ENCODE data around the gene CCBE1. TPM values are rescaled to one million over a fixed set of nuclear protein-coding genes. Genes with fewer than 3 reads are reported as not detected.

Gene CCBE1
- total RNA-seq, 2 donors from 2014 or later = 0.27 to 3.1 TPM

- intact Hi-C loops (cut with DNase I) = loop anchor here (5.0 kb wide), 1 partner anchor 188 kb away; no protein-coding TSS in a partner anchor
- no peak for TF ChIP-seq CTCF (IDR thresholded peaks at IDR 0.05)
- H3K9ac ChIP-seq (ENCODE audit: low read depth in 2 of 2, low read length in 2 of 2) = no peak overlapping the region
- H3K9me3 ChIP-seq = no peaks in the 10 kb centered on the region
- DNase-seq = no peak
- no peaks in the 10 kb centered on the region for H3K4me1 ChIP-seq
- H3K4me3 ChIP-seq = no peak overlapping the region
- H3K27ac ChIP-seq = no peak overlapping the region
- H3K36me3 ChIP-seq = no peaks in the 10 kb centered on the region
- H3K27me3 ChIP-seq = no peaks in the 10 kb centered on the region
Observed at GRCh38 chr18:59633961-59634485, 63.2 kb downstream of the CCBE1 start.

- Histone ChIP-seq H3K9me3 (no peaks in the 10 kb centered on the region), H3K9ac (ENCODE audit: low read depth in 2 of 2, low read length in 2 of 2) (no peak overlapping the region), H3K27me3 (no peaks in the 10 kb centered on the region), H3K36me3 (no peaks in the 10 kb centered on the region), H3K4me1 (no peaks in the 10 kb centered on the region), H3K4me3 (no peak overlapping the region), H3K27ac (no peak overlapping the region)
- intact Hi-C loops (cut with DNase I) = loop anchor here (5.0 kb wide), 1 partner anchor 189 kb away; no protein-coding TSS in a partner anchor
- TF ChIP-seq CTCF (IDR thresholded peaks at IDR 0.05) = no peak
- no peak for DNase-seq
Observed at GRCh38 chr18:59633317-59633716, 63.9 kb downstream of the CCBE1 start.

- Histone ChIP-seq H3K4me1 (no peaks in the 10 kb centered on the region), H3K27ac (no peak overlapping the region), H3K9ac (ENCODE audit: low read depth in 2 of 2, low read length in 2 of 2) (no peak overlapping the region), H3K4me3 (no peak overlapping the region), H3K27me3 (no peaks in the 10 kb centered on the region), H3K36me3 (no peaks in the 10 kb centered on the region), H3K9me3 (no peaks in the 10 kb centered on the region)
- intact Hi-C loops (cut with DNase I) = loop anchor here (5.0 kb wide), 1 partner anchor 191 kb away; no protein-coding TSS in a partner anchor
- peak; percentile 35 for TF ChIP-seq CTCF (IDR thresholded peaks at IDR 0.05)
- DNase-seq = no peak
Observed at GRCh38 chr18:59631583-59632181, 65.5 kb downstream of the CCBE1 start.

- Histone ChIP-seq H3K4me1 (no peaks in the 10 kb centered on the region), H3K9ac (ENCODE audit: low read depth in 2 of 2, low read length in 2 of 2) (no peak overlapping the region), H3K27ac (no peak overlapping the region), H3K36me3 (no peaks in the 10 kb centered on the region), H3K27me3 (no peaks in the 10 kb centered on the region), H3K4me3 (no peak overlapping the region), H3K9me3 (no peaks in the 10 kb centered on the region)
- DNase-seq = no peak
- no peak for TF ChIP-seq CTCF (IDR thresholded peaks at IDR 0.05)
- intact Hi-C loops (cut with DNase I) = loop anchor here (5.0 kb wide), 1 partner anchor 192 kb away; no protein-coding TSS in a partner anchor
Observed at GRCh38 chr18:59629894-59630293, 67.3 kb downstream of the CCBE1 start.

- H3K27me3 ChIP-seq = no peaks in the 10 kb centered on the region
- H3K36me3 ChIP-seq = no peaks in the 10 kb centered on the region
- no peaks in the 10 kb centered on the region for H3K9me3 ChIP-seq
- no peaks in the 10 kb centered on the region for H3K4me1 ChIP-seq
- DNase-seq = no peak
- no peak for TF ChIP-seq CTCF (IDR thresholded peaks at IDR 0.05)
- intact Hi-C loops (cut with DNase I) = no loop called here
- no peak overlapping the region for H3K4me3 ChIP-seq
- H3K9ac ChIP-seq (ENCODE audit: low read depth in 2 of 2, low read length in 2 of 2) = no peak overlapping the region
- no peak overlapping the region for H3K27ac ChIP-seq
Observed at GRCh38 chr18:59628995-59629394, 68.2 kb downstream of the CCBE1 start.
